Loucy (cell line): ENCODE results near the gene SYT1.

Experiments used
- H2AFZ ChIP-seq: fragments of 200-600 bp; sonication (generic); 2 replicates; pipeline ENCODE4 v1.6.0; 2016; ENCODE audit warnings: antibody characterized with exemption, mild to moderate bottlenecking, low read length, moderate library complexity
- H3F3A ChIP-seq: fragments of 200-600 bp; 2 replicates; pipeline ENCODE4 v1.6.0; 2016; ENCODE audit warnings: antibody characterized with exemption, low read depth, mild to moderate bottlenecking
- H3K27me3 ChIP-seq: fragments of 200-600 bp; sonication (generic); 2 replicates; pipeline ENCODE4 v1.6.1; 2014; ENCODE audit warnings: low read length, mild to moderate bottlenecking; ENCODE audit not compliant: insufficient read depth, poor library complexity, severe bottlenecking
- H3K36me3 ChIP-seq: fragments of 200-600 bp; sonication (generic); 2 replicates; pipeline ENCODE4 v1.6.1; 2016; ENCODE audit warnings: low read length; ENCODE audit not compliant: insufficient read depth
- H3K4me1 ChIP-seq: fragments of 200-600 bp; sonication (generic); 2 replicates; pipeline ENCODE4 v1.5.1; 2014; ENCODE audit warnings: low read length, mild to moderate bottlenecking; ENCODE audit not compliant: insufficient read depth, poor library complexity, severe bottlenecking
- H3K4me2 ChIP-seq: fragments of 200-600 bp; sonication (generic); 2 replicates; pipeline ENCODE4 v1.6.0; 2014; ENCODE audit warnings: antibody characterized with exemption, low read length, low read depth, mild to moderate bottlenecking; ENCODE audit not compliant: poor library complexity, severe bottlenecking
- H3K4me3 ChIP-seq: fragments of 200-600 bp; sonication (generic); 2 replicates; pipeline ENCODE4 v1.5.1; 2014; ENCODE audit warnings: low read length, mild to moderate bottlenecking, mixed read lengths; ENCODE audit not compliant: poor library complexity, severe bottlenecking
- H3K79me2 ChIP-seq: fragments of 200-600 bp; sonication (generic); 2 replicates; pipeline ENCODE4 v1.6.1; 2014; ENCODE audit warnings: low read length; ENCODE audit not compliant: insufficient read depth
- H3K9ac ChIP-seq: fragments of 200-600 bp; sonication (generic); 2 replicates; pipeline ENCODE4 v1.6.0; 2014; ENCODE audit warnings: mild to moderate bottlenecking, low read depth, low read length, moderate library complexity; ENCODE audit not compliant: poor library complexity, severe bottlenecking
- H3K9me2 ChIP-seq: fragments of 200-600 bp; sonication (generic); replicated peaks from 2 replicates; pipeline ENCODE4 v1.6.1; 2016; ENCODE audit warnings: low read depth, low read length, mixed read lengths
- H3K9me3 ChIP-seq: fragments of 200-600 bp; sonication (generic); 2 replicates; pipeline ENCODE4 v1.6.1; 2014; ENCODE audit warnings: mild to moderate bottlenecking, antibody characterized with exemption, low read length, low read depth; ENCODE audit not compliant: insufficient read depth
- H4K20me1 ChIP-seq: fragments of 200-600 bp; sonication (generic); 2 replicates; pipeline ENCODE4 v1.6.0; 2014; ENCODE audit warnings: antibody characterized with exemption, low read length, mild to moderate bottlenecking; ENCODE audit not compliant: insufficient read depth, poor library complexity, severe bottlenecking
- CTCF ChIP-seq: fragments of 200-600 bp; sonication (generic); conservative IDR thresholded peaks from 2 replicates; pipeline ENCODE4 v1.5.1; 2014; ENCODE audit warnings: mild to moderate bottlenecking, antibody characterized with exemption, low read length
- EZH2phosphoT487 ChIP-seq: fragments of 200-600 bp; IDR thresholded peaks from 2 replicates; pipeline ENCODE4 v1.6.1; 2018; ENCODE audit warnings: antibody characterized with exemption, mild to moderate bottlenecking, moderate library complexity, borderline replicate concordance

SYT1 gene

DNA sequence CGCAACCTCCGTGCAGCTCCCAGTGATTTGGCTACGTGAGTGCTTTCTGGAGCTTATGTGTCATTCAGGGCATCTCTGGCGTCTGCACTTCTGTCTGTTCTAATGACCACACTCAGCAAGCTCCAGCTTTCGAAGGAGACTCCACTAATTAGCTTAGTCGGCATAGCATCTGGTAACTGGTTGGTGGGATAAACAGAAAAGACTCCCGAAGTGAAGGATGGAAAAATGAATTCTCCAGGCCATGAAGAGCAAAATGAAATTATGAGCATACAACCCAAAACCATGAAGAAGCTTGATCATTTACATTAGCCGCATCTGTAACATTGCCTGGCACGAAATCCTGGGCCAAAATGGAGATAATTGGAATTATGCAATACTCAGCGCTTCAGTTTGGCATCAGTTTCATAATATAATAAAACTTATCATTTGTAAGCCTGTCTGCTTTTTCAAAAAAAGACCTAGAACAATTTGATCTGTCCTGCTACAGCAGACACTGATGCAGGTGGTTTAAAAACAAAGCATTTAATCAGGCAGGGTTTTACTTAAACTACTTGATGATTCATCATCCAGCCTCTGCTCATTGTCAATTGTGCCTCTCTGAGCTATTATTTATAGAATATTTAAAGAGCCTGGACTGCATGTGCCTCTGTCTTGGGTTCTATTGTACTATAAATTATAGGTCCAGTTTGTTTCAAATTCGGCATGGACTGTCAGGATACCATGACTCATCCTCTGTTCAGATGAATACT is 87.4 kb downstream of the SYT1 start:
- H3K9me2 ChIP-seq: no peaks in the 10 kb centered on the region
- TF ChIP-seq EZH2phosphoT487: no peak
- no peak for TF ChIP-seq CTCF
- H3K4me1 ChIP-seq: no peaks in the 10 kb centered on the region
- H2AFZ ChIP-seq: no peak overlapping the region
- H3K79me2 ChIP-seq: no peaks in the 10 kb centered on the region
- H3K4me3 ChIP-seq: no peak overlapping the region
- H3K4me2 ChIP-seq: no peak overlapping the region
- no peaks in the 10 kb centered on the region for H4K20me1 ChIP-seq
- no peak overlapping the region for H3K9ac ChIP-seq
- no peaks in the 10 kb centered on the region for H3F3A ChIP-seq
- no peaks in the 10 kb centered on the region for H3K9me3 ChIP-seq
- H3K27me3 ChIP-seq: no peaks in the 10 kb centered on the region
- H3K36me3 ChIP-seq: no peaks in the 10 kb centered on the region

DNA sequence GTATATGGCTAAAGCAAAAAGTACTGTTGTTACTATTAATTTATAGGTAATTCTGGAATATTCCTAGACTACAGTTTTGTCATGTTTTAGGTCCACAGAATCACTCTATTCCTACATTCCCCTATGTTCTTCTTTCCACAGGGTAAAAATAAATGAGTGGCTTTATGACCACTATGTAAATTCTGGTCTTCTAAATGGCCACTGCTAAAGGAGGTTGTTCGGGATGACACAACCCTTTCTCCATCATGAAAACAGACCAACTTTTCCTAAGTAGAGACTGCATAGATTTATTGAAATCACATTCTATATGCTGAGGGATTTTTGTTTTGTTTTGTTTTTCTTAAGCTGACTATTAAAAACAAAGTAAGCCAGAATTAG is 88.0 kb downstream of the SYT1 start:
- H2AFZ ChIP-seq: no peak overlapping the region
- no peaks in the 10 kb centered on the region for H3K9me2 ChIP-seq
- H3K9ac ChIP-seq: no peak overlapping the region
- no peaks in the 10 kb centered on the region for H3K9me3 ChIP-seq
- H3K4me3 ChIP-seq: no peak overlapping the region
- H3F3A ChIP-seq: no peaks in the 10 kb centered on the region
- H3K79me2 ChIP-seq: no peaks in the 10 kb centered on the region
- no peak overlapping the region for H3K4me2 ChIP-seq
- H3K36me3 ChIP-seq: no peaks in the 10 kb centered on the region
- H3K4me1 ChIP-seq: no peaks in the 10 kb centered on the region
- no peaks in the 10 kb centered on the region for H3K27me3 ChIP-seq
- H4K20me1 ChIP-seq: no peaks in the 10 kb centered on the region
- TF ChIP-seq EZH2phosphoT487 (no peak), CTCF (no peak)

DNA sequence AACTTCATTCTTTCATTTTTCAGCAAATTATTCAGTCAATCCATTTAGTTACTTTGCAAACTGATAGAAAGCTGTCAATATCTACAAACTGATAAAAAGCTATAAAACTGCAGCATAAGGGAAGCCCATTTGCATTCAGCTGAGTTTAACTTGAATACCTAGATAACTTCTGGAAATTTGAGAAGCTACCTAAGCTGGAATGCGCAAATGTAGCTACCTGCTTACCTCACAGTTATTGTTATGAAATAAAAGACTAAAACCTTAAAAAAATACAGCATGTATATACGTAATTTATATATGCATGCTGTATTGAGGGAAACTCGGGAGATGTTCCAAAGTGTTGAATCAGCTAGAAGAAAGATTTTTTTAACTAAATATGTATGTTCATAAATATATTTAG is 94.4 kb downstream of the SYT1 start:
- no peak overlapping the region for H3K9ac ChIP-seq
- no peaks in the 10 kb centered on the region for H3K27me3 ChIP-seq
- no peaks in the 10 kb centered on the region for H3K9me3 ChIP-seq
- no peak overlapping the region for H2AFZ ChIP-seq
- no peaks in the 10 kb centered on the region for H3K9me2 ChIP-seq
- H3K79me2 ChIP-seq: no peaks in the 10 kb centered on the region
- no peaks in the 10 kb centered on the region for H3K36me3 ChIP-seq
- no peaks in the 10 kb centered on the region for H3F3A ChIP-seq
- H4K20me1 ChIP-seq: no peaks in the 10 kb centered on the region
- no peak for TF ChIP-seq EZH2phosphoT487
- no peak for TF ChIP-seq CTCF
- H3K4me2 ChIP-seq: no peak overlapping the region
- no peaks in the 10 kb centered on the region for H3K4me1 ChIP-seq
- H3K4me3 ChIP-seq: no peak overlapping the region
